Natural killer cell (primary cell): ENCODE data around the gene PLPP4. TPM values are rescaled to one million over a fixed set of nuclear protein-coding genes. Genes with fewer than 3 reads are reported as not detected.

ENCODE experiments used
- ATAC-seq, 3 donors: fragments of 150-1000 bp in 2 of 3; fragments of 200-7000 bp in 1 of 3; cut with Tn5 transposase; 1 replicate in 1 of 3; 2 replicates in 2 of 3; pipeline ENCODE4 v1.10.0; 2021; ENCODE audit warnings: mild to moderate bottlenecking in 2 of 3, moderate library complexity in 2 of 3
- DNase-seq, 2 donors: peaks; one replicate each; pipeline versions ENCODE4 v3.0.0 to v3.0.0-alpha.2; 2013 to 2021; ENCODE audit warnings: mixed read lengths in 1 of 2
- H3K27ac ChIP-seq: one replicate; pipeline ENCODE4 v1.5.1; 2013; ENCODE audit warnings: mild to moderate bottlenecking, low read length
- H3K27me3 ChIP-seq: one replicate; pipeline ENCODE4 v1.6.1; 2013; ENCODE audit warnings: low read length; ENCODE audit not compliant: control insufficient read depth, insufficient read depth
- H3K36me3 ChIP-seq: one replicate; pipeline ENCODE4 v1.6.1; 2013; ENCODE audit warnings: low read length; ENCODE audit not compliant: control insufficient read depth, insufficient read depth
- H3K4me1 ChIP-seq: one replicate; pipeline ENCODE4 v1.6.1; 2013; ENCODE audit warnings: low read length; ENCODE audit not compliant: control insufficient read depth, insufficient read depth
- H3K4me3 ChIP-seq: one replicate; pipeline ENCODE4 v1.5.1; 2013; ENCODE audit warnings: low read length
- H3K9me3 ChIP-seq: one replicate; pipeline ENCODE4 v1.6.1; 2013; ENCODE audit warnings: low read length; ENCODE audit not compliant: control insufficient read depth, insufficient read depth
- H3K27ac Mint-ChIP-seq, 2 donors: one replicate each; pipeline ENCODE4 v1.8.0; 2022; ENCODE audit warnings: mild to moderate bottlenecking in 2 of 2, mixed read lengths in 2 of 2, moderate library complexity in 1 of 2
- H3K27me3 Mint-ChIP-seq, 2 donors: one replicate each; pipeline ENCODE4 v1.8.0; 2022; ENCODE audit warnings: low read depth in 2 of 2, mixed read lengths in 2 of 2
- H3K36me3 Mint-ChIP-seq: one replicate; pipeline ENCODE4 v1.8.0; 2022; ENCODE audit warnings: mixed read lengths
- H3K4me1 Mint-ChIP-seq, 2 donors: one replicate each; pipeline ENCODE4 v1.8.0; 2022; ENCODE audit warnings: mixed read lengths in 2 of 2
- H3K4me3 Mint-ChIP-seq: one replicate; pipeline ENCODE4 v1.8.0; 2022; ENCODE audit warnings: mild to moderate bottlenecking, moderate library complexity, mixed read lengths
- H3K9me3 Mint-ChIP-seq, 2 donors: one replicate each; pipeline ENCODE4 v1.8.0; 2022; ENCODE audit warnings: mixed read lengths in 2 of 2
- CTCF ChIP-seq: fragments of 200-600 bp; IDR thresholded peaks from one replicate; pipeline ENCODE4 v1.8.0; 2022; ENCODE audit warnings: antibody characterized with exemption
- WGBS: methylation state at CpG from one replicate; pipeline ENCODE4 v1.1.7; 2013; ENCODE audit warnings: missing lambda C conversion rate; ENCODE audit not compliant: insufficient coverage; 5-methylcytosine and 5-hydroxymethylcytosine counted together
- intact Hi-C: fragments of 100-400 bp; cut with micrococcal nuclease; formaldehyde crosslinking; loops from one replicate; pipeline ENCODE4 v1.14.2; 2022
- total RNA-seq, 4 donors: library from RNA; stranded (reverse); fragments of 120-200 nt in 1 of 4; gene quantifications; one replicate each; pipeline versions ENCODE4 v1.2.3 to v1.2.4, GENCODE V29; 2013 to 2022

Gene PLPP4
- total RNA-seq, 3 donors from 2014 or later (not counting 1 experiment from before 2014, with no cell fraction given), result not detected

- no peak for ATAC-seq
- H3K27ac Mint-ChIP-seq, result no peak overlapping the region
- intact Hi-C loops, result no loop called here
- H3K4me1 ChIP-seq, result no peaks in the 10 kb centered on the region
- H3K36me3 Mint-ChIP-seq, result no peaks in the 10 kb centered on the region
- H3K27me3 Mint-ChIP-seq, result peaks cover 15 to 36% of the 10 kb centered on the region in 2 donors
- H3K27me3 ChIP-seq, result no peaks in the 10 kb centered on the region
- H3K4me3 Mint-ChIP-seq, result no peak overlapping the region
- no peak overlapping the region for H3K27ac ChIP-seq
- no peak overlapping the region for H3K4me3 ChIP-seq
- TF ChIP-seq CTCF, result no peak
- no peaks in the 10 kb centered on the region for H3K9me3 Mint-ChIP-seq
- no peaks in the 10 kb centered on the region for H3K4me1 Mint-ChIP-seq
- no peak for DNase-seq
- H3K36me3 ChIP-seq, result no peaks in the 10 kb centered on the region
- H3K9me3 ChIP-seq, result no peaks in the 10 kb centered on the region
Measured at GRCh38 chr10:120571266-120571665, 114.2 kb downstream of the PLPP4 start.

DNA sequence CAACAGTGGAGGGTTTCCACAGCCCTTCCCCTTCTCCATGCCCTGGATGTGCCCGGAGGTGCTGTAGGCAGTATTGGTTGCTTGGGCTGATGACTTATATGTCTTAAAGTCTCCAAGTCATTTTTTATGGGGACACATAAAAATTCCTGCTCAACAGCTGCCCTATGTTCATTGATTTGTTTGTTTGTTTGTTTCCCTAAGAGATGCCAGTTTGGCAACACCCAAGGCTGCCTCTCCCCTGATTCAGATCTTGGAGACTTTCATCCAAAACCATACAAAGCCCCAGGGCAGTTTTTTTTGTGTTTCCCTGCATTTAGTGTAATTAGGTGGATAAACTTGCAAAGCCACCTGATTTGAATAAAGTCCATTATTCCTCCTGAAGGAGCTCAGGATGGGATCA is 115.3 kb downstream of the PLPP4 start:
- H3K4me3 ChIP-seq, result no peak overlapping the region
- no peak for DNase-seq
- H3K4me1 ChIP-seq, result no peaks in the 10 kb centered on the region
- no peak overlapping the region for H3K27ac Mint-ChIP-seq
- H3K4me3 Mint-ChIP-seq, result no peak overlapping the region
- no peak for TF ChIP-seq CTCF
- no peaks in the 10 kb centered on the region for H3K9me3 ChIP-seq
- WGBS, result no CpG with 5 or more reads among the region's 1 CpG
- no peaks in the 10 kb centered on the region for H3K36me3 ChIP-seq
- H3K36me3 Mint-ChIP-seq, result no peaks in the 10 kb centered on the region
- ATAC-seq, result no peak
- H3K4me1 Mint-ChIP-seq, result no peaks in the 10 kb centered on the region
- intact Hi-C loops, result no loop called here
- peaks cover 16 to 42% of the 10 kb centered on the region in 2 donors for H3K27me3 Mint-ChIP-seq
- H3K9me3 Mint-ChIP-seq, result no peaks in the 10 kb centered on the region
- H3K27ac ChIP-seq, result no peak overlapping the region
- H3K27me3 ChIP-seq, result no peaks in the 10 kb centered on the region

DNA sequence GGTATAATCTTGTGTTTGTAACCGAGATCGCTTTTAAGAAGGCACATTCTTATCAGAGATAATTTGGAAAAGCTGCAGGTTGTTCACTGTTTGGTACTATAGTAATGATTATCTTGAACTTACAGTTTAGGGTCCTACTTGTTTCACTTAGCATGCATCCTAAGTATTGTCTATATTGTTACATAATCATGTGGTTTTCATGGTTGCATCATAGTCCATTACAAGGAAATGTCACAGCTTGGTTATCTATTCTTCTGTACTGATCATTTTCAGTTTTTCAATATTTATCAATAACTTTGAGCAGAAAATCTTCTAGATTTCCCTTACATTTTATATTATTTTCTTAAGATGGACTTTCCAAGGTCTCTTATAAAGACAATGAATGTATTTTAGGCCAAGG is 116.3 kb downstream of the PLPP4 start:
- no peaks in the 10 kb centered on the region for H3K4me1 Mint-ChIP-seq
- no peaks in the 10 kb centered on the region for H3K36me3 Mint-ChIP-seq
- Histone ChIP-seq H3K9me3 (no peaks in the 10 kb centered on the region), H3K27me3 (no peaks in the 10 kb centered on the region), H3K4me3 (no peak overlapping the region), H3K27ac (no peak overlapping the region), H3K4me1 (no peaks in the 10 kb centered on the region), H3K36me3 (no peaks in the 10 kb centered on the region)
- ATAC-seq, result peak in 1 of 3 donors; percentile 15
- no peak overlapping the region for H3K27ac Mint-ChIP-seq
- H3K4me3 Mint-ChIP-seq, result no peak overlapping the region
- H3K9me3 Mint-ChIP-seq, result no peaks in the 10 kb centered on the region
- no peak for DNase-seq
- 100% methylated on average over 2 of the region's 2 CpGs for WGBS
- intact Hi-C loops, result no loop called here
- no peak for TF ChIP-seq CTCF
- H3K27me3 Mint-ChIP-seq, result peaks cover 11 to 36% of the 10 kb centered on the region in 2 donors

DNA sequence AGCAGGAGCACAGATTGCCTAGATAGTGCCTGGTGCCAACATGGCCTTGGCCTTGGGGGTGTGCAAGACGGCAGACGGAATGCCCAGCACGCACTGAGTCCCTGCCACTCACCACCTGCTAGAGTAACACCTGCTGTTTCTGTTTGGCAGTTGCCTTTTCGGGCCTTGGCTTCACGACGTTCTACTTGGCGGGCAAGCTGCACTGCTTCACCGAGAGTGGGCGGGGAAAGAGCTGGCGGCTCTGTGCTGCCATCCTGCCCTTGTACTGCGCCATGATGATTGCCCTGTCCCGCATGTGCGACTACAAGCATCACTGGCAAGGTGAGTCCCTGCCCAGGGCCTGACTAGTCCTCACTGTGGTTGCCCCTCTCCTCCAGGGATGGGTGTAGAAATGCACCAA is 118.0 kb downstream of the PLPP4 start:
- no peaks in the 10 kb centered on the region for H3K9me3 Mint-ChIP-seq
- Histone ChIP-seq H3K4me1 (no peaks in the 10 kb centered on the region), H3K36me3 (no peaks in the 10 kb centered on the region), H3K27ac (no peak overlapping the region), H3K27me3 (no peaks in the 10 kb centered on the region), H3K9me3 (no peaks in the 10 kb centered on the region), H3K4me3 (no peak overlapping the region)
- intact Hi-C loops, result no loop called here
- ATAC-seq (no peak), DNase-seq (no peak)
- no peak overlapping the region for H3K27ac Mint-ChIP-seq
- no peak for TF ChIP-seq CTCF
- H3K27me3 Mint-ChIP-seq, result peaks cover 9 to 34% of the 10 kb centered on the region in 2 donors
- no peak overlapping the region for H3K4me3 Mint-ChIP-seq
- WGBS, result 85% methylated on average over 13 of the region's 13 CpGs
- H3K36me3 Mint-ChIP-seq, result no peaks in the 10 kb centered on the region
- H3K4me1 Mint-ChIP-seq, result no peaks in the 10 kb centered on the region
